Activated CD4-positive, CD25-positive, alpha-beta regulatory T cell treated with anti-CD3 and anti-CD28 coated beads, Interleukin-2, amount 50 U/mL, for 24 hours (primary cell): ENCODE results near the gene ST3GAL6.

Experiments used
- ATAC-seq, 2 donors: fragments of 150-1000 bp; cut with Tn5 transposase; one replicate each; pipeline ENCODE4 v1.10.0; 2021; ENCODE audit warnings: mild to moderate bottlenecking in 1 of 2, moderate library complexity in 1 of 2

ST3GAL6 gene

GRCh38 chr3:98778383-98778782 is 15.2 kb downstream of the ST3GAL6 start:
- ATAC-seq = no peak

DNA sequence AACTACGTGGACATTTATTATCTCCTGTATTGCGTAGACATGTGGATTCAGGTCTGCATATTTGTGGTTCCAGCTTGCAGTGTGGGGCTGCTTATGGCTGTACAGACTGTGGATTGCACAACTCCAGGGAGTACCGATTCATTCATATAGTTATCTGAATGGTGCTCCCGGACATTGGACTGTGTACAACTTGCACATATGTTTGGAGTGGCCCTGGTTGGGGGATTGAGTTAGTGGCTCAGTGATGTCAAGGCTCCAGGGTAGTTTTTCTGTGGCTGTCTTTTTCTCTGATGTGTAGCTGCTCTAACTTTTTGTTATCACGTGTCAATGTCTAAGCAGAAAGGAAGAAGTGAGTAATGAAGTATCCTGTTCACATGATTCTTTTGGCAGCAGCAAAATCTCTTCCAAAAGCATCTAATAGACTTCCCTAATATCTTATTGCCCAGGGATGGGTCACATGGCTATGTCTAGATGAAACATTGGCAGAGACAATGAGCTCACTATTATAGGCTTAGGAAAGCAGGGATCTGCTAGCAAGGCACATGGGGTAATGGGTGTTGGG is 15.8 kb downstream of the ST3GAL6 start:
- ATAC-seq = peak in 1 of 2 donors; percentile 17

- ATAC-seq = no peak
Observed at GRCh38 chr3:98779541-98780335, 16.6 kb downstream of the ST3GAL6 start.

DNA sequence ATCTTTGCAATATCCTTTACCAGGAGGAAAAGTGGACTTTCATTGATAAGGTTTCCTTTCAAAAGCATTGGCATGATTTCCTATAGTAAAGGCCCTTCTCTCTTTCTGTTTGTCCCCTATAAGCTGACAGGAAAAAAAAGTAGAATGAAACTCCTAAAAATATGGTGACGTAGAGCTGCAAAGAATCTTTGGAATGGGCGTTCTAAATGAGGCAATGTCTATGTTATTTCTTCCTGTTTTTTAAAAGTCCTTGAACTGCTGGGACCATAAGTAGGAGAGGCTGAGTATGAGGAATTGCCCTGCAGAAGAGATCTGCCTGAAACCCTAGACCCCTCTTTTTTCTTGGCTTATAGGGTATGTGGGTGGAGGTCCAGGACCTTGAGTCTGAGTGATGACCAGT is 17.2 kb downstream of the ST3GAL6 start:
- no peak for ATAC-seq

- ATAC-seq = no peak
Observed at GRCh38 chr3:98782824-98783500, 19.8 kb downstream of the ST3GAL6 start.

DNA sequence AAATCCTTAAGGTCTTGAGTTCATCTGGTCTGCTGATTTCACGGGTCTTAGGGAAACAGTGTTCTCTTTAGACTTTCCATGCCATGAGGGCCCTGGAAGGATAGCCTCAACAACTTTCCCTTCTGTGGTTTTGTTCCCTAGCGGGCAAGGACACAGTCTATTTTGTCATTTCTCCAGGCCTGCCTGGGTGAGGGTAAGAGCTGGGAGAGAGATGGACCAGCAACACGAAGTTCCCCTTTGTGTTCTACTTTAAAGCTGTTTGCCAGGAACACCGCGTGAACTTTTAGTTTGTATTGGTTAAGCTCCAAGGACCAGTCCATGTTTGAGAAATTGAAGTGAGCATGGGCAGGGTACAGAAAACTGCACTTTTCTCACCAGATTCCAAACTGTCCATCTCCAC is 20.9 kb downstream of the ST3GAL6 start:
- ATAC-seq = no peak

DNA sequence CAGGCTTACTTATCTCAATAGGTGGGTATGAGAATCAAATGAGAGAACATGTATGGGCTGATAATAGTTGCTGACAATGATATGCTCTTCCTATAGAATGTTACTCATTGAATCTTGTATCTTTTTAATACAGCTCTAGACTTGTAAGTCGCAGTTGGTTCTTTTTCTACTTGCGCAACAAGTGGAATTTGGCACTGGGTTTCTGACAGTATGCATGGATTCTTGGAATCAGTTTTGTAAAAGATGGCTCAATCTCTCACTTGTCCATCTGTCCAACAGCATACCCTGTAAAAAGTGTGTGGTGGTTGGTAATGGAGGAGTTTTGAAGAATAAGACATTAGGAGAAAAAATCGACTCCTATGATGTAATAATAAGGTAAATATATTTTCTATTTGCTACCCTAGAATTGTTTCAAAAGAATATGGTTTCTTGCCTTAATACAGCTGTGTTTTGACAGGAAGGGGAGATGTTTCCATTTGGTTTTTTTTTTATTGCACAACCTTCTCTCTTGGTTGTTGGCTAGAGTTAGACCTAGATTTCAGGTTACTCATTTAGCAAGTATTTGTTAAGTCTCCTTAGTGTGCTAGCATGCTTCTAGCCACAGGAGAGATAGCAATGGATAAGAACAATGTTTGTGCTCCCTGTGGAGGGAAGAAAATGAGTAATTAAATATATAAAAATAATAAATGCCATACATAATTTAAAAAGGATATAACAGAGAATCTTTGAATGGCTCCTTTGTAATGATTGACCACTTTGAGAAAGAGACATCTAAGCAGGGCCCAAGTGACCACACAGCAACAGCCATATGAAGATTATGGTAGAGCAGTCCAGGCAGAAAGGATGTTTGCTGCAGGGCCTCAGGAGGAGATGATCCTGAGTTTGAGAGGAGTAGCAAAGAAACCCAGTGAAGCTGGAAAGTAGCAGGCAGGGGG is 21.8 kb downstream of the ST3GAL6 start:
- no peak for ATAC-seq

DNA sequence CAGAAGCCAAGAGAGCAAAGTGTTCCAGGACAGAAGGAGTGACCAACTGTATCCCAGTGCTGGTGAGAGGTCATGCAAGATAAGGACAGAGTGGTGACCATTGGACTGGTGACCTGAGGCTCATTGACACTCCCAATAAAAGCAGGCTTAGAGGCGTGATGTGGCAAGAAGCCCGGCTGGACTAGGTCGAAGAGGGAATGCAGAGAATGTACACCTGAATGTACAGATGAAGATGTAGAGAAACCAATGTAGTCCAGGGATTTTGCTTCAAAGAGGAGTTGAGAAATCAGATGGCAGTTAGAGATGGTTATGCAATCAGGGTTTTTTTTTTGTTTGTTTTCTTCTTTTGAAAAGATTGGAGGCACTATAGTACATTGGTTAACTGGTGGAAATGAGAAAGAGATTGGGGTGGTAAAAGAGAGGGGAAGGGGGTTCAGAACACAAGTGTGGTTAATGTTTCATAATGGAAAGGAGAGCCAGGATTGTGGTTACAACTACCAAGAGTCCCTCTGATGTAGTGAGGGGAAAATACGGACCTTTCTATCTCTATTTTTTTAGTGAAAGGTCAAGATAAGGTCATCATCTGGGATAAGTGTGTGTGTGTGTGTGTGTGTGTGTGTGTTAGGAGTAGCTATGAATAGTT is 23.3 kb downstream of the ST3GAL6 start:
- ATAC-seq = no peak

GRCh38 chr3:98787181-98787580 is 24.0 kb downstream of the ST3GAL6 start:
- no peak for ATAC-seq

- no peak for ATAC-seq
Observed at GRCh38 chr3:98788651-98789050, 25.5 kb downstream of the ST3GAL6 start.

DNA sequence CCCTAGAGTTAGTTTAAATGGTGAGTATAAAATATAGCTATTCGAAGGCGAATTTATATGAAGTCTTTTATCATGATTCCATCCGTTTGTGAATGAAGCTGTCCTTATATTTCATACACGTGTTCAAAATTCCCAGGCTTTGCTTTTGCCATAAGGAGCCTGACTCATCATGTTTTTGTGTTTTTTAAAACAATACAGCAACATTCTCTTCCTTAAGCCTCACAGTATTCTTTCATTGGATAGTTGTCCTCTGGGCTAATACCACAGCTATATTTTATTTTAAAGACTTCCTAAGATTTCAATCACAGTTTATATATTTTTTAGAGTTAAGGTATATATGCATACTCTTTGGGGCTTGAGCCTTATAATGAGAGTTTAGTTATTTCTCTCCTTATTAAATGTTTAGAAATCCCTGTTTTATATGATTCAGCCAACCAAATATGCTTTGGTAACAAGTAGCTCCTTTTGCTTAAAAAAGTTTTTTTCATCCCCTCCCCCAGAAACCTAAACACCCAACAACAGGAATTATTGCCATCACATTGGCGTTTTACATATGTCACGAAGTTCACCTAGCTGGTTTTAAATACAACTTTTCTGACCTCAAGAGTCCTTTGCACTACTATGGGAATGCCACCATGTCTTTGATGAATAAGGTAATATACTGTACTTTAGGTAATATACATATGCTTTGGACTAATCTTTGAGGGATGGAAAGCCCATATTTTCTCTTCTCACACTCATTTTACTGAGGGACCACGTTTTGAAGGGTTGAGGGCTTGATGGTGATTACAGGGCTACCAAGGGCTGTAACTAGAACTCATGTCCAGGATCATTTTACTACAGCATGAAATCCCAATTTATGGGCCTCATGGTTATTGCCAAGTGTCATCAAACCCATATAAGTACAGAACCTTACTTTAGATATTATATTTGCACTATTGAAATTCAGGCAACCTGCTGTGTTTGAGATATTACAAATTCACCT is 28.5 kb downstream of the ST3GAL6 start:
- ATAC-seq = no peak

DNA sequence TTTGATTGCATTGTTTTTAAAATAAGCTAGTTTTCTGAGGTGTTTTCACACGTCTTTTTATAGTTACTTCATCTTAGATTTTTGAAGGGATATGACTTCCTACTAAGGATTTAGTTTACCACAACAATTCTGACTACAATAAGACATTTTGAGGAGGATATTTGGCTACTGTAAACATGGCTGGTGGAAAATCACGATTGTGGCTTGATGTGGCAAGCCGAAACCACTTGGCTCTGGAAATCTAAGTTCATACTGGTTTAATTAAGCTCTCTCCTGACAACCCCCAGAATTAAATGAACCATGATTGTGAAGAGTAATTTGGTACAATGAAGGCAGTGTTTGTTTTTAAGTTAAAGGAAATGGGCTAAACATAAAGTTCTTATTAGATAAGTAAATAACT is 30.8 kb downstream of the ST3GAL6 start:
- no peak for ATAC-seq

GRCh38 chr3:98796334-98796733 is 33.2 kb downstream of the ST3GAL6 start:
- ATAC-seq = no peak

GRCh38 chr3:98797905-98798304 is 34.8 kb downstream of the ST3GAL6 start:
- no peak for ATAC-seq

DNA sequence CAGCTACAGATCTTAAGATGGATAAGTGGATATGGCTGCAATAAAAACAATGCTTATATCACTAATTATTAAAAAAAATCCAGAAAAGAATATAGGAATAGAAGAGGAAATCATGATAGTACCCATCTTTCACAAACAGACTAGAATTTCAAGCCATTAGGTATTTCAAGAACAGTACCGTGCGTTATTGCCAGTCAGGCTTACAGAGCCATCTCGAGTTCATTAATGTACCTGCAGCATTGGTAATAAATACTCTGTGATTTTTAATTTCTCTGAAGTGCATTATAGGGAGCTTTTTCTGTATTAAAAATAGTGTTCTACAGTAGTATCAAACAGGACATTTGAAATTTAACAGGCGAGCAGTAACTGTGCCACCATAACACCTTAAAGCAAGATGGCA is 35.7 kb downstream of the ST3GAL6 start:
- ATAC-seq = no peak

DNA sequence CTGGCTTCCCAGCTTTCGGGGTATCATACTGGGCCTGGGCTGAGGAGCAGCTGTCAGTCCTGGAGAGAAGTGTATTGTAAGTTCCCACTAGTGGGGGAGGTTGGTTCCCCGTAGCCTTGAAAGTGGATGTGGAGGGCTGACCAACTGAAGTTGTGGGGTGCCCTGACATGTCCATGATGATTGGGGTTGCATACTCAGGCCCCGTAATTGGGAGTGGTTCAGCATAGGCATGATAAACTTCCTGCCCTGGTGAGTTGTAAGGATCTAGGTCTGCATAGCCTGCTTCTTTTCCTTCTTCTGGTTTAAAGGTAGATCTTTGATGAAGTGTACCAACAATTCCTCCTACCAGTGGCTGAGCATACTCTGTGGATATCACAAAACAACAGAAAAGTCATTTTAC is 36.3 kb downstream of the ST3GAL6 start:
- ATAC-seq = no peak

DNA sequence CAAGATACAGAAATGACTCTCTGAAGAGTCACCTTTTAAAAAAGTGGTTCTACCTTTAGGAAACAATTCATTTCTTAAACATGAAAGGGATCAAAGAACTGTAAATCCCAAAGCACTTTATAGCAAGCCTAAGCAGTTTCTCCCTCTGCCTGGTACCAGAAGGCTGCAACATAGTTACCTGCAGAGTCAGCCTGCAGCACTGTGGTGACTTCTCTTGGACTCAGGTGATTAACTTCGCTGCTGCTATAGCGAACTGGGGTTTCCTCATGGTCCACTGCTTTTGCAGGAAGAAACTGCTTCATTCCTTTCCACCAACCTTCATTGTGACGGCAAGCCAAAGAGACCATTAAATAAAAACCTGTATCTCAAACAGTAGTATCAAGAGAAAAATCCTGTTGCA is 37.3 kb downstream of the ST3GAL6 start:
- no peak for ATAC-seq

- no peak for ATAC-seq
Observed at GRCh38 chr3:98801043-98801747, 38.1 kb downstream of the ST3GAL6 start.

DNA sequence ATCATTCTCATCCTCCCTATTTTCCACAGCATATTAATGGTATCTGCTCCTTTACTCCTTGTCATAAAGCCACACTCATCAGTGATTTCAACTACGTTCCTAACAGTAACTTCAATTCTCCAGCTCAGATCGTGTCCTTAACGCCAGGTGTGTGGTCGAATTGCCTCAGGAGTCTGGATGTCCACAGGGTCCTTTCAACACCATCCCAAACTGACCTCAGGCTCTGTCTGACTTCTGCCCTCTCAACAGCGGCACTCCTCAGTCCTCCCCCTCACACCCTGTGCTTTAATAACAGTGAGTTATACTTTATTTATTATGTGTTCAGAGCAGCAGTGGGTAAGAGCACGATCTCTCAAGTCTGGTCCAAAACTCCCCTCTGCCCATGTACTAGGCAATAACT is 42.4 kb downstream of the ST3GAL6 start:
- ATAC-seq = no peak

DNA sequence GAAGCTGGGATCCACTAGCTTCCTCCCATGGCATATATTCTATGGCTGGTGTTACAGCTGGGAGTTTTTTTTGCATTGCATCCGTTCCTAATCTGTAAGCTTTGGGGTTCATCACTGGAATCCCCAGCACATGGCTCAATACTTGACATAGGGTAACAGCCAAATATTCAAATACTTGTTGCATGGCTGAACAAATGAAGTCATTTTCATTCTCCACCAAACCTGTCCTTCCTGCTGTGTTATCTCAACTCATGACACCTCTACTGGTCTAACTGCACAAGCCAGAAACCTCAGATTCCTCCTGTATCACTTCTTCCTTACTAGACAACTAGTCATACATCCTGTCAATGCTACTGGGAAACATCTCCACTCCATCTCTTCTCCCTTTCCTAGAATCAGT is 43.4 kb downstream of the ST3GAL6 start:
- no peak for ATAC-seq

DNA sequence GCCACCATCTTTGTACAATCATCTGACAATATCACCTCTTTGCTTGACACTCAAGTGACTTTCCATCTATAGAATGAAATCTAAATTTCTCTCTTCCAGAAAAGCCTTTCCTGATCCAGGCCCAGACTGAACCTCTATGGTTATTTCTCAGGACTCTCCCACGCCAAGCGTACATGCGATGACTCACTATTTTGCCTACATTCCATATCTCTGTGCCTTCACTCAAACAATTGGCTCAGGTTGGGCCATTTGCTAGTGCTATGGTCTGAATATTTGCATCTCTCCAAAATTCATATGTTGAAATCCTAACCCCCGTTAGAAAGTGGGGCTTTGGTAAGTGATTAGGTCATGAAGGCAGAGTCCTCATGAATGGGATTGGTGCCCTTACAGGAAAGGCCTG is 43.9 kb downstream of the ST3GAL6 start:
- no peak for ATAC-seq
